Neural cell (in vitro differentiated cells): Measurements from ENCODE around the gene FCHSD1.

Experiments used
- CTCF ChIP-seq: fragments of 450-650 bp; IDR thresholded peaks from 2 replicates; pipeline ENCODE4 v1.5.1; 2014; ENCODE audit warnings: antibody characterized with exemption, mild to moderate bottlenecking, moderate library complexity; ENCODE audit not compliant: poor library complexity, severe bottlenecking
- EP300 ChIP-seq: fragments of 450-650 bp; conservative IDR thresholded peaks from 2 replicates; pipeline ENCODE4 v1.6.1; 2014; ENCODE audit warnings: antibody characterized with exemption, mild to moderate bottlenecking, moderate library complexity; ENCODE audit not compliant: poor library complexity, severe bottlenecking
- EZH2 ChIP-seq: fragments of 200-600, 300-800 bp; shearing (Covaris generic), sonication (generic); IDR thresholded peaks from 2 replicates; pipeline ENCODE4 v1.6.1; 2014; ENCODE audit warnings: antibody characterized with exemption, low read length, borderline replicate concordance, mild to moderate bottlenecking; ENCODE audit not compliant: insufficient read depth, poor library complexity, severe bottlenecking
- MXI1 ChIP-seq: fragments of 450-650 bp; conservative IDR thresholded peaks from 2 replicates; pipeline ENCODE4 v1.6.1; 2014; ENCODE audit warnings: antibody characterized with exemption, mild to moderate bottlenecking; ENCODE audit not compliant: poor library complexity, severe bottlenecking
- POLR2AphosphoS5 ChIP-seq: IDR thresholded peaks from 2 replicates; pipeline ENCODE4 v1.6.1; 2012
- RAD21 ChIP-seq: fragments of 450-650 bp; conservative IDR thresholded peaks from 2 replicates; pipeline ENCODE4 v1.6.1; 2014; ENCODE audit warnings: antibody characterized with exemption, mild to moderate bottlenecking, moderate library complexity
- REST ChIP-seq: IDR thresholded peaks from 2 replicates; pipeline ENCODE4 v1.6.1; 2012; ENCODE audit warnings: borderline replicate concordance
- SMC3 ChIP-seq: fragments of 450-650 bp; conservative IDR thresholded peaks from 2 replicates; pipeline ENCODE4 v1.6.1; 2014; ENCODE audit warnings: antibody characterized with exemption, mild to moderate bottlenecking, moderate library complexity; ENCODE audit not compliant: poor library complexity
- TAF1 ChIP-seq: IDR thresholded peaks from 2 replicates; pipeline ENCODE4 v1.6.1; 2012; ENCODE audit warnings: low read depth

- TF ChIP-seq CTCF (no peak), EZH2 (no peak), SMC3 (no peak), TAF1 (no peak), EP300 (no peak), POLR2AphosphoS5 (no peak), REST (no peak), MXI1 (no peak), RAD21 (no peak)
These were observed 10.5 kb downstream of the FCHSD1 start for GRCh38 chr5:141640698-141641097.
